ENCODE data around the gene TANGO2. TPM values are rescaled to one million over a fixed set of nuclear protein-coding genes. Genes with fewer than 3 reads are reported as not detected.

The TANGO2 gene
- total and polyA plus RNA-seq, 2 of the 8 experiments (the other 6 are each of a cell fraction or from before 2014, with no cell fraction given): 10.1 to 18.4 TPM

GRCh38 chr22:19990188-19990587 lies 30.7 kb upstream of the TANGO2 start (continued):
- TF ChIP-seq CHD7 (IDR thresholded peaks at IDR 0.05; ENCODE audit: insufficient replicate concordance, low read length) (no peak), CREB1 (IDR thresholded peaks at IDR 0.05) (no peak), TCF12 (IDR thresholded peaks at IDR 0.05; ENCODE audit: low read depth, low read length) (no peak), SIN3A (conservative IDR thresholded peaks at IDR 0.05 in 1 of 2, IDR thresholded peaks at IDR 0.05 in 1 of 2; ENCODE audit: low read depth in 1 of 2, low read length in 2 of 2) (no peak), SP4 (IDR thresholded peaks at IDR 0.05; ENCODE audit: low read length) (no peak)

Data from H1 (cell line).